Osteoblast (primary cell): ENCODE data around the gene NAV1. TPM values are rescaled to one million over a fixed set of nuclear protein-coding genes. Genes with fewer than 3 reads are reported as not detected.

Experiments used
- DNase-seq: peaks from one replicate; pipeline ENCODE4 v3.0.0; 2011; ENCODE audit warnings: low spot score, mixed read lengths; ENCODE audit not compliant: insufficient read length; ENCODE audit errors: missing footprints
- H2AFZ ChIP-seq: 2 replicates; pipeline ENCODE4 v1.6.0; 2011; ENCODE audit warnings: mild to moderate bottlenecking, low read length
- H3K27ac ChIP-seq: 2 replicates; pipeline ENCODE4 v1.5.1; 2011; ENCODE audit warnings: mild to moderate bottlenecking, low read depth, low read length, moderate library complexity
- H3K27me3 ChIP-seq: 2 replicates; pipeline ENCODE4 v1.6.0; 2012; ENCODE audit warnings: mild to moderate bottlenecking, control low read depth, inconsistent platforms, low read length, moderate library complexity; ENCODE audit not compliant: insufficient read depth
- H3K36me3 ChIP-seq: 2 replicates; pipeline ENCODE4 v1.5.1; 2011; ENCODE audit warnings: mild to moderate bottlenecking, low read length, control low read depth, moderate library complexity; ENCODE audit not compliant: insufficient read depth
- H3K4me1 ChIP-seq: 2 replicates; pipeline ENCODE4 v1.5.1; 2011; ENCODE audit warnings: mild to moderate bottlenecking, low read length, control low read depth, moderate library complexity; ENCODE audit not compliant: insufficient read depth
- H3K4me2 ChIP-seq: 2 replicates; pipeline ENCODE4 v1.6.0; 2011; ENCODE audit warnings: mild to moderate bottlenecking, low read length; ENCODE audit not compliant: insufficient read depth
- H3K4me3 ChIP-seq: fragments of 200-600 bp; sonication (generic); 3 replicates; pipeline ENCODE4 v1.5.1; 2012; ENCODE audit warnings: mild to moderate bottlenecking, low read length, inconsistent platforms; ENCODE audit not compliant: insufficient read depth
- H3K79me2 ChIP-seq: 2 replicates; pipeline ENCODE4 v1.6.0; 2012; ENCODE audit warnings: mild to moderate bottlenecking, low read length, control low read depth, inconsistent platforms; ENCODE audit not compliant: insufficient read depth
- H3K9me3 ChIP-seq: 2 replicates; pipeline ENCODE4 v1.5.1; 2011; ENCODE audit warnings: low read depth, low read length, control low read depth
- H4K20me1 ChIP-seq: 2 replicates; pipeline ENCODE4 v1.6.0; 2012; ENCODE audit warnings: mild to moderate bottlenecking, low read length, control low read depth; ENCODE audit not compliant: insufficient read depth
- CTCF ChIP-seq: IDR thresholded peaks from 2 replicates; pipeline ENCODE4 v1.5.1; 2011; ENCODE audit warnings: mild to moderate bottlenecking, low read depth, low read length, moderate library complexity; ENCODE audit errors: extremely low read depth
- total RNA-seq: library from RNA; depleted of rRNA; stranded (reverse); fragments of >200 nt; gene quantifications from 2 replicates; pipeline ENCODE4 v1.2.3, GENCODE V29; 2012

NAV1 gene
- total RNA-seq, 1 donor, result 47.0 TPM

DNA sequence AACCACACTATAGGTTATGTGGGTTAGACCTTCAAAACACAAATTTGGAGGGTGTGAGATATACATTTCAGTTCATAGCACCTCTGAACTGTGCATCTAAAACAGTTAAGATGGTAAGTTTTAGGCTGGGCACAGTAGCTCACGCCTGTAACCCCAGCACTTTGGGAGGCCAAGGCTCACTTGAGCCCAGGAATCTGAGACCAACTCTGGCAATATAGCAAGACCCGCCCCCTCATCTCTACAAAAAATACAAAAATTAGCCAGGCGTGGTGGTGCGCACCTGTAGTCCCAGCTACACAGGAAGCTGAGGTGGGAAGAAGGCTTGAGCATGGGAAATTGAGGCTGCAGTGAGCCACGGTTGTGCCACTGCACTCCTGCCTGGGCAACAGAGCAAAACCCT is 47.9 kb downstream of the NAV1 start:
- H3K79me2 ChIP-seq, result peaks cover 72% of the 10 kb centered on the region
- no peak for DNase-seq

DNA sequence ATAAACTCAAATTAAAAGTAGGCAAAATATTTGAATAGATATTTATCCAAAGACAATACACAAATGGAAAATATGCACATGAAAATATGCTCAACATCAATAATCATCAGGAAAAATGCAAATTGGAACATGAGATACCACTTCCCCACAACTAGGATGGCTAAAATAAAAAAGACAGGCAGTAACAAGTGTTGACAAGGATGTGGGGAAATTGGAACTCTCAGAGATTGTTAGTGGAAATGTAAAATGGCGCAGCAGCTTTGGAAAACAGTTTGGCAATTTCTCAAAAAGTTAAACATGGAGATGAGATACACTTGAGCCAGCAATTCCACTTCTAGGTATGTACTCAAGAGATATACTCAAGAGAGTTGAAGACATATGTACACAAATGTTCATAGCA is 48.8 kb downstream of the NAV1 start:
- no peak overlapping the region for H2AFZ ChIP-seq
- H3K79me2 ChIP-seq, result peaks cover 75% of the 10 kb centered on the region
- H3K9me3 ChIP-seq, result no peaks in the 10 kb centered on the region
- H3K36me3 ChIP-seq, result peaks cover 34% of the 10 kb centered on the region
- no peak overlapping the region for H3K4me2 ChIP-seq
- peaks cover 43% of the 10 kb centered on the region for H3K4me1 ChIP-seq
- no peaks in the 10 kb centered on the region for H3K27me3 ChIP-seq
- no peak overlapping the region for H3K4me3 ChIP-seq
- no peak for TF ChIP-seq CTCF
- no peak overlapping the region for H3K27ac ChIP-seq
- H4K20me1 ChIP-seq, result no peaks in the 10 kb centered on the region
- no peak for DNase-seq

More for the DNA sequence above, 47.9 kb downstream of the NAV1 start:
- H4K20me1 ChIP-seq, result peaks cover 3% of the 10 kb centered on the region
- no peaks in the 10 kb centered on the region for H3K9me3 ChIP-seq
- H3K4me3 ChIP-seq, result no peak overlapping the region
- H3K27me3 ChIP-seq, result no peaks in the 10 kb centered on the region
- H3K36me3 ChIP-seq, result peaks cover 28% of the 10 kb centered on the region
- no peak for TF ChIP-seq CTCF
- peak overlapping the region; percentile 98 for H3K27ac ChIP-seq
- no peak overlapping the region for H3K4me2 ChIP-seq
- peaks cover 49% of the 10 kb centered on the region for H3K4me1 ChIP-seq
- no peak overlapping the region for H2AFZ ChIP-seq

Other genes starting within 250 kb of the NAV1 start
- not detected in 2 replicates for gene TNNT2, start 161.4 kb upstream of the NAV1 start, total RNA-seq
- gene LAD1, start 139.8 kb upstream of the NAV1 start, total RNA-seq, result not detected in 2 replicates
- gene TNNI1, start 117.4 kb upstream of the NAV1 start, total RNA-seq, result not detected in 2 replicates
- gene PHLDA3, start 69.9 kb upstream of the NAV1 start, total RNA-seq, result 116 and 134 TPM in 2 replicates
- 389 and 480 TPM in 2 replicates for gene CSRP1, start 32.0 kb upstream of the NAV1 start, total RNA-seq